Iris pigment epithelial cell (primary cell): ENCODE measurements around the gene TRIO.

ENCODE experiments used
- DNase-seq: peaks from one replicate; pipeline ENCODE4 v3.0.0-alpha.2; 2011; ENCODE audit warnings: low read depth

Gene TRIO

DNA sequence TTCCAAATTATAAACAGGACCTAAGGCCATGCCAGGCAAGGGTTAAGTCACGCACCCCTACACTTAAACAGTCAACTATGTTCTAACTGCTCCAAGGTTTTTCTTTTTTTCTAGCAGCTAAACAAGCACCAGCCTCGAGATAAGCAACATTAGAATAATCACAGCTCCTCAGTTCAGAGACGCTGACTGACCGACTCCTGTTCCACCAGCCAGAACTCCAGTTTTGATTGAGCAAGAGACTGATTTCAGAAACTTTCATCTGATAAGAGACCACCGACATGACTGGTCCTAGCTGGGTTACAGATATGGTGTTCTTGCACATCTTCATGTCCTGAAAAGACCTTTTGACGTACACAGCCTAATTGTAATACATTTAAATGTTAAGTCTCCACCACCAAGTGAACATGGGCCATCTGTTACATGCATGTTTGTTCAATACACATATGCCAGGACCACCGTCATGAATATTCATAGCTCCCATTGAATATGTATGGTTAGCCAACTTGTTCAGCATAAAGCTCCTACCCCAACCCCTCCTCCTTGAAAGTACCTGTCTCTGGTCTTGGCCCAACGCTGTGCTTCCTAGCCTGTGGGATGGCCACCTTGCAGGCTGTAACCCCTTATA lies 414.8 kb downstream of the TRIO start:
- peak; percentile 42 for DNase-seq
